Measurements from ENCODE around the gene HTR3C.

DNA sequence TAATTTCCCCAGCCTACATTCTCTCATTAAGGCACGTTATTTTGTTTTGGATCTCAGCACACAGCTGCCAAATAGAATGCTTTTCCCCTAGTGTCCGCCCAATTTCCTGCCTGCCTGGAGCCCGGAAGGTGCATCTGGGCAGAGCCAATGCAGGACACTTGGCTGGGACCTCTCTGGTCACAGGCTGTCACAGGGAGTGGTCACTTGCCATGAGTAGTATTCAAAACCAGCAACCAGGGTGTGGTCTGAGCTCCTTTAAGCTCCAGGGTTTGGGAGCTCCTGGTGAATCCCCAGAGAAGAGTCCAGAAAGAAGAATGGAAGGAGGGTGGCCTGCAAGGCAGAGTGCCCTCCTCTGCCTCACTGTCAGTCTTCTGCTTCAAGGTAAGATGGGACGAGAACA is at the start of gene HTR3C:
- TF ChIP-seq POLR2AphosphoS5 (IDR thresholded peaks at IDR 0.05) (no peak), CTCF (IDR thresholded peaks at IDR 0.05) (no peak)
